TTC549 (cell line): ENCODE measurements around the gene RTL1.

ENCODE experiments used
- FAIRE-seq: peaks from 2 replicates; lab custom pipeline; 2012; peaks lifted over from hg19 to GRCh38; lab: Jason Lieb, UNC

The RTL1 gene

DNA sequence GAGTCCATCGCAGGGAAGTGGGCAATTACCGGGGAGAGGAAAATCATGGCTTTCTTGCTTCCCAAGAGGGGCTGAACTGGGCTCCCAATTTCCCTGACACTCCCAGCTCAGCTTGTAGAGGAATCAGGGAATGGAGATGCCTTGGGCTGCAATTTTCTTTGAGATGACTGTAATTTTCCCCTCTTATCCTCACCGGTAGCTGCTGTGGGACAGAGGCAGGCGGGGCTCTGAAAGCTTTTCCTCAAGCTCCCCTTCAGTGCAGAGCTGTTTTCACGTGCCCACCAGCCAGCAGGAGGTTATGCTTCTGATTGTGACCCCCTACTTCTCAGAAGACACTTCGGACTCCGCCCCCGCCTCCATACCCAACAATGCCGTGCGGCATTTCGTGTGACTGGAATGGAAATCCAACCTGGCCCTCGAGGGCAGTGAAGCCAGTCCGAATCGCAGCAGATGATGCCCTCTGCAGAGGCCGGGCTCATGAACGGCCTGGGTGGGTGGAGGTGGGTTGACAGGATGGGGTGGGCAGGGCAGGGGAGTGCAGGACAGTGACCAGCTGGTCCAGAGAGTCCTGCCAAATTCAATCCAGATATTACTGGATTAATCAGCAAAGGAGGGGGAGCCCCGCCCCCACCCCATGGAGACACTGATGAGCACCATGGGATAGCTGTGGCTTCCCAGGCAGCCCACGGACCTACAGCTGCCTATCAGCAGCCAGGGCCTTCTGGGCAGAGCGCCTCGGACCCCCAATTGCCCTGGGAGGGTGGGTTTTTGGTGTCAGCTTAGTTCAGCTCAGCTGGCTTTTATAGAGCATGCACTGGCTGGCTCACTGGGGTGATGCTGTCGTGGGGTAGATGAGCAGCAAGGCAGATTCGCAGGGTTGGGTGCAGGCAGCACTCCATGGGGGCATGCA lies 37.6 kb downstream of the RTL1 start:
- FAIRE-seq = no peak

DNA sequence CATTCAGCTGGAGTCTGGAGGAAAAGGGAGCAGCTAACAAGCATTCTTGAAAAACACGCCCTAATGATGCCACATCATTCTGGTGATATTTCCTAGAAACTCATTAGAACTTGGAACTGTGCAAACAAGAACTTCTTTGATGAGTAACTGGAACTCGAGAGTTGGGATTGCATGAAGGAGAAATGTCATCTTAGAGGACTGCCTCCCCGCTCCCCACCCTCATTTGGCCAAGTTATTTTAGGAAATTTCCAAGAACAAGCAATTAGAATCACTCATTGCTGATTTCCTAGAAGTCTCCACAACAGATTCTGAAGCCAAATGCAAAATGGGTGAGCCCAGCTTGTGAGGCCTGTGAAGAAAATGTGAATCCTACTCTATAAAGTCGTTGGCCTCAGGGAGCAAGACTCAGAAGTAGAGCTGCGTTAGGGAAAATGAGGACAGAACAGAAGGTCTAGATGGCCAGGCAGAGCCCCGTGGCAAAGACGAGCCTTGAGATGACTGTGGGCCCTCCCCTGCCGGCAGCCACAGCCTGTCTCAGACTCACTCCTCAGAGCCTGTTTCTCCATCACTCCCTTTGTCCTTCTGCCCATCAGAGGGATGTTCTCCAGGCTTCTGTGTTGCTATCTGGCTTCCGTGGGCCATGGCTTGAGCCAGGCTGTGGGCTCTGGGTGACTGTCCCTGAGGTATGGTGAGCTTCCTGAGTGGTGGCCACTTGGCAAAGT lies 38.4 kb downstream of the RTL1 start:
- no peak for FAIRE-seq

DNA sequence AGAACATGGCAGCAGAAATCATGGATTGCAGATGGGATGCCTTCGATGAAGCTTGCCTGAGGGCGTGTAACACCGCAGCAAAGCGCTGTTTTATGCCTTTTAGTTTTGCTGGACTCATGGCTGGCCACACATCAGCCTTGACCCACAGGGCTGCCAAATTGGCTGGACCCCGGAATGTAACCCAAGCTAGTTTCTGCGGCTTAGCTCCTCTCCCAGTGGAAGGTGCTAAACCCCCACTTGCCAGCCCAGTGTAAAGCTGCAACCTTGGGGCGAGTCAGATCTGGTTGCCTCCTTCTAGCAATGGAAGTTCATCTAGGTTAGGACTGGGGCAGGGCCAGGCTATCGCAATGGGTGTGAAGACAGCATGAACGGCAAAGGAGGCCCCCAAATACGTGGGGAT lies 39.3 kb downstream of the RTL1 start:
- FAIRE-seq = no peak

DNA sequence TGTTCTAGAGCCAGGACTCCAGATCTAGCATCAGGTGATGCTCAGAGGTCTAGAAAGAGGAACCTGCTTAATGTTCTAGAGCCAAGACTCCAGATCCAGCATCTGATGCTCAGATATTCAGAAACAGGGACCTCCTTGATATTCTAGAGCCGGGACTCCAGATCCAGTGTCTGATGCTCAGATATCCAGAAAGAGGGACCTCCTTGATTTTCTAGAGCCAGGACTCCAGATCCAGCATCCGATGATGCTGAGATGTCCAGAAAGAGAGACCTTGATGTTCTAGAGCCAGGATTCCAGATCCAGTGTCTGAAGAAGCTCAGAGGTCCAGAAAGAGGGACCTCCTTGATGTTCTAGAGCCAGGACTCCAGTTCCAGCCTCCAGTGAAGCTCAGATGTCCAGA lies 40.7 kb downstream of the RTL1 start:
- no peak for FAIRE-seq

DNA sequence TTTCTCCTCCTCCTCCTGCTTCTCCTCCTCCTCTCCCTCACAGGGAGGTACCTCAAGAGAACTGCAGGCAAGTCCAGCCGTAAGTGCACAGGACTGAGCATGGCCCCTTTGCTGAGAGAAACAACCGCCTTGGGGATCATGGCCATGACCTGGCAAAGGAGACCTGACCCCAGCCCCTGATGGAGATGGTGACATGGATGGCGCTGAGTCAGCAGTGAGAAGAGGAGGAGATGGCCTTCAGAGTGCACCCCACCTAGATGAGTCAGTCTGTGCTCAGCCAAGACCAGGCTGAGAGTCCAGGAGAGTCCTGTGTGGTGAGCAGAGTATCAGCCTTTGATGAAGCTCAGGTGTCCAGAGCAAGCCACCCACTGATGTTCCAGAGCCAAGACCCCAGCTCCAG lies 41.2 kb downstream of the RTL1 start:
- FAIRE-seq = no peak

DNA sequence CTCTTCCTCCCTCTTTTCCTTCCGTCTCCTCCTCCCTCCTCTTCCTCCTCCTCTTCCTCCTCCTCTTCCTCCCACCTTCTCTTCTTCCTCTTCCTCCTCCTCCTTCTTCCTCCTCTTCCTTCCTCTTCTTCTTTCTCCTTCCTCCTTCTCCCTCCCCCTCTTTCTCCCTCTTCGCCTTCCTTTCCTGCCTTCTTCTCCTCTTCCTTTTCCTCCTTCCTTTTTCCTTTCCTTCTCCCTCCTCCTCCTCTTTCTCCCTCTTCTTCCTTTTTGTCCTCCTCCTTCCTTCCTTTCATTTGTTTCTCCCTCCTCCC lies 41.6 kb downstream of the RTL1 start:
- FAIRE-seq = no peak

DNA sequence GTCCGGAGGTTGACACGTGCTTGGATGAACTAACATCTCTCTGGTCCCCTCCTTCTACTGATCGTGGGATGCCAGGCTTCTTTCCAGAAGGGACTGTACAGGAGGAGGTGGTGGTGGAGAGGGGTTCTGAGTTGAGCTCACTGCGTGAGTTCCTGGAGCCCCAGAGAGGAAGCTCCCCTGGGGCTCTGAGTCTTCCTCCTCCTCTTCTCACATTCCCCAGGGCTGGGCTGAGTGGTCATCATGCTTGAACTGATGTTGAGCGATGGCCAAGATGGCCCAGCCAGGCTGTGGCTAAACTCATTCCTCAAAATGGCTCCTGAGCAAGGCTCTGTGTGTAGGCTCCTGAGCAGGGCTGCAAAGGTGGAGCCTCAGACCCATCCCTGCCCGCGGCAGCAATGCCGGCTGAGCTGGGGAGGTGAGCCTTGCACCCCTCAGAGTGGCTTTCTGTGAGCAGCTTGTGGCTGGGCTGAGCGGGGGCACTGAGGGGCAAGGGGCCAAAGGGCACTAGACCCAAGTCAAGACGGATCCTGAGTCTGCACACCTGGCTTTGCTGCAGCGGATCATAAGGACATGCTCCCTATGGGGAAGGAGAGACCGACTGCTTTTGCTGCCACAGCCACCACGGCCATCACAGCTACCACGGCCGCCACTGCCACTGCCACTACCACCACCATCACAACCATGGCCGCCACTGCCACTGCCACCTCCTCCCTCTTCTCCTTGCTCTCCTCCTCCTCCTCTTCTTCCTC lies 42.2 kb downstream of the RTL1 start:
- FAIRE-seq = no peak

DNA sequence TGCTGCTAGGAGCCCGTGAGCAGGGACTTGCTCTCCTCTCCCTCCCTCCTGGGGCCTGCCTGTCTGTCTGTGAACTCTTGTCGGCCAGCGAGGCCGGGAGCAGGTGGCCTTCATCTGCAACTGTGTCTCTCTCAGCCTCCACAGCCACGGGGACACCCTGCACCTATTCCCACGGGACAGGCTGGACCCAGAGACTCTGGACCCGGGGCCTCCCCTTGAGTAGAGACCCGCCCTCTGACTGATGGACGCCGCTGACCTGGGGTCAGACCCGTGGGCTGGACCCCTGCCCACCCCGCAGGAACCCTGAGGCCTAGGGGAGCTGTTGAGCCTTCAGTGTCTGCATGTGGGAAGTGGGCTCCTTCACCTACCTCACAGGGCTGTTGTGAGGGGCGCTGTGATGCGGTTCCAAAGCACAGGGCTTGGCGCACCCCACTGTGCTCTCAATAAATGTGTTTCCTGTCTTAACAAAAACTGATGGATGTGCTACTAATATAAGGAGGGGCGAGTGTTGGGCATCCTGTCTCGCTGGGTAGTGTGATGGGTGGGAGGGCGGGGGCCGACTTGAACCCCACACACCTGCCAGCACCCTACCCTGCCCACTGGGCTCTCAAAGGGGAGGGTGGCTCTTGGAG lies 42.9 kb downstream of the RTL1 start:
- no peak for FAIRE-seq

DNA sequence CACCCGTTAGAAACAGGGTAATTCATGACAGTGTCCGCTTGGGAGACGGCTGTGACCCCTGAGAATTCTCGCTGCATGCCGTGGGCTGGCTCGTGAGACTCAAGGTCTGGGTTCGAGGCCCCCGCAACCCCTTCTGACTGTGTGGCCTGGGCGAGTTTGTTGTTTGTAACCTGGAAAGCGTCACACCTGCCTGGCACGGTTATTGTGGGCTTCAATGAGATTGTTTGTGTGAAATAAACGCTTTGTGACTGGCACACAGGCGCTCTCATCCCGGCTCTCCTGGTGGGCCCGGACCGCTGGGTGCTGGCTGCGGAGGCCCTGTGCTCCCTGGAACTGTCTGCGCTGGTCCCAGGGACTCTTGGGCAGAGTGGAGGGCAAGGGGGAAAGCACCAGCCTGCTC lies 43.7 kb downstream of the RTL1 start:
- no peak for FAIRE-seq

DNA sequence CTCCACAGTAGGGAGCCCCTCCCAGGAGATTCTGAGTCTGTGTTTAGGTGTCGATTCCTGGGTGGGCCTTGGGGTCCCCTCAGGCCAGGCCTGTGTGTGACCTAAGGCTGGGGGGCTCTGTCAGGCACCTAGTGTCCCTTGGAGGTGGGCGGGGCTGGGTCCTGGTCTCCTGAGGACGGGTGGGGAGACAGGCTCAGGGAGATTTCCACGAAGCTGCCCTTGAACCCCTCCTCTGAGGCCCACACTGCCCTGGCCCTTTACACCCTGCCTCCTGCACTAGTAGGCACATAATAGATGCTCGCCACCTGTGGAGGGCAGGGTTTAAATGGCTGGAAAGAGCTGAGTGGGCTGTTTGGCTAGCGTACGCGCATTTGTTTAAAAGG lies 44.7 kb downstream of the RTL1 start:
- no peak for FAIRE-seq

DNA sequence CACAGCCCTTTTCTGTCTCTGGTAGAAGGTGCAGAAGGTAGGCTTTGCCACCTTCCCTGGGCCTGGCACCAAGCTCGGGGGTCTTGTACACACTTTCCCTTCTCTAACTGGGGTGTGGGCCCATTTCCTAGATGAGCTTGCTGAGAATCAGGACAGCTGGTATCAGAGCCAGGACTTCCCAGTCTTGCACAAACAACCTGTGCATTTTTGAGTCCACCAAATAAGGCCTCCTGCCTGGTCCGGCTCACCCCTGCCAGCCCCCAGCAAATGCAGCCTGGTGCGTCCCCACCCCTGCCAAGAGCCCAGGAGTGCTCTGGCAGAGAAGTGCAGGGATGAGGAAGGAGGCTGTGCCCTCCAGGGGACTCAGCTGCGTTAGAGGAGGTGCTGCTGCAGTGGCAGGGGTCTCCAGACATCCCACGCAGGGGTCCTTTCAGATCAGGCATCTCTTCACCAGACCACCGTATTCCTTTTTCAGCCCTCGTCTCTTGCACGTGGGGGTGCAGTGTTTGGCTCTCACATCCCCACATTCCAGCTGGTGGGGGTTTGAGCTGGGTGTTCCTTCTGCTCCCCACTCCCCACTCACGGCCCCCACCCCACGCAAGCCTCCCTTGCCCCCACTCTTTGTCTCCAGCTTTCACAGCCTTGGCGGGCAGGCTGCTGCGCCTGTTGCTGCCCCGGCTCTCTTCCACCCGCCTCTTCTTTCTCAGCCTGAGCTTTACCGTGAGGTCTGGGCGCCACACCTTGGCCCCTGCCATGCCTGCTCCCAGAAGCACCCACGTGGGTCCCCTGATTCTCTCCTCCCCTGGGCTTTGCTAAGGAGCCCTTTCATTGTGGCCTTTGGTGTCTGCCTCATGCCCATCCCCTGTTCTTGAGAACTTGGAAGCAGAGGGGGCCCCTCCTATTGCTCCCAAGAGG lies 45.3 kb downstream of the RTL1 start:
- no peak for FAIRE-seq

DNA sequence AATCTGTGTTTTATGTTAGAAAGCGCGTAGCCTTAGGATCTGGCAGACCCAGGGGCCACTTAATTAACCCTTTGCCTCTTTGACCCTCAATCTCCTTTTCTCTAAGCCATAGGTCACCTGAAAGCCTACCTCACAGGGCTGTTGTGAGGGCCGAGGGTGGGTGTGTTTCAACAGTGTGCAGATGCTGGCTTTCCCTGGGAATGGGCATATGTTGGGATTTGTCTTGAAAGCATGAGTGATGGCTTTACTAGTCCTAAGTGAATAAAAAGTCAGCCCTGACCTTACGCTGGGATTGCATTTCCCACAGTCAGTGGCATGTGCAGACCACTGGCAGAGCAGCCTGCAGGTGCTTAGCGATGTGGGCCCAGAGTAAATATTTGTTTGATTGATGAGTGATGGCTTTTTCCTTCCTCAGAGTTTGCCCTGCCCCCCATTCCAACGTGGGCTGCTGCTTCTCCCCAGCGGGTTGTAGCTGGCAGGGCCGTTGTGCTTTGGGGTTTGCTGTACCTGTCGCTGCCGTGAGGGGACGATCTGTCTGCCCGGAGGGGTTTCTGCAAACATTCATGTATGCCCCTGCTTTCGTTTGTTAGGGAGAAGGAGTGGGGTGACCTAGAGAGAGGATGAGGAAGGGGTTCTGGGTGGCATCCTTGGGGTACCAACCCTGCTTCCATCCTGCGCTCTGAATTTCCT lies 46.1 kb downstream of the RTL1 start:
- no peak for FAIRE-seq

DNA sequence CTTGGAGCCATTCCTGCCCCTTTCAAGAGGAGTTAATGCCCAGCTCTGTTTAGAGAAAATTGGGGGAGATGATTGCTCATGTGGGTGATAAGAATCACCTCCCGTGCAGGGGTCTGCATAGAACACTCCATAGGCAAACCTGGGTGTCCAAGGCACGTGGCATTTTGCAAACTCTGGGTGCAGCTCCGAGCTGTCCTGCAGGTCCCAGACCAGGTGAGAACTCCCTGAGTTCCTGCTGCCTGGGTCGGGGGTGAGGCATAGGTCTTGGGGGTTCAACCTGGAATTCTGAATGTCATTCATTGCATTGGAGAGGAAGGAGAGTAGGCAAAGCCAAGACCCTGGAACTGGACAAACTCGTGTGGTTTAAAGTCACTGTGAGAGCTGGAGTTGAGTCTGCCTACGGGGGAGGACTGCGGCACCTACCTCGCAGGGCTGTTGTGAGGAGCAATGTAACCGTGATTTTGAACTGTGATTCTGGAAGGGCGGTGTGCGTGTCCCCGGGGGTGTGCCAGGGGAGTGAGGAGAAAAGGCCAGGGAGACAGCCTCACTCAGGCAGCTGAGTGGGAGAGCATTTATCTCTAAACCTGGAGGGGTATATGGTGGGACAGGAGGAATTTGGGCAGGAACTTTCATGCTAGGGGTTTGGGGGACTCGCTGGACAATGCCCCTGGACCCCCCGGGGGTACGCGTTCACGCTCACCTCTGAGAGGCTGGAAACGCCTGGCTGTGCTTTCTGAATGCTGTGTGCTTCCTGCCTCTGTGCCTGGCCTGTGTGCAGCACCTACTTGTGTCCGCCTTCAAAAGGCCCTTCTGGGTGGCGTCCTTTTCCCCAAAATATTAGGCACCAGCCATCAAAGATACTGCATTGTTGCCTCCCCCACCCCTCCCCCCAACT lies 47.2 kb downstream of the RTL1 start:
- FAIRE-seq = no peak

DNA sequence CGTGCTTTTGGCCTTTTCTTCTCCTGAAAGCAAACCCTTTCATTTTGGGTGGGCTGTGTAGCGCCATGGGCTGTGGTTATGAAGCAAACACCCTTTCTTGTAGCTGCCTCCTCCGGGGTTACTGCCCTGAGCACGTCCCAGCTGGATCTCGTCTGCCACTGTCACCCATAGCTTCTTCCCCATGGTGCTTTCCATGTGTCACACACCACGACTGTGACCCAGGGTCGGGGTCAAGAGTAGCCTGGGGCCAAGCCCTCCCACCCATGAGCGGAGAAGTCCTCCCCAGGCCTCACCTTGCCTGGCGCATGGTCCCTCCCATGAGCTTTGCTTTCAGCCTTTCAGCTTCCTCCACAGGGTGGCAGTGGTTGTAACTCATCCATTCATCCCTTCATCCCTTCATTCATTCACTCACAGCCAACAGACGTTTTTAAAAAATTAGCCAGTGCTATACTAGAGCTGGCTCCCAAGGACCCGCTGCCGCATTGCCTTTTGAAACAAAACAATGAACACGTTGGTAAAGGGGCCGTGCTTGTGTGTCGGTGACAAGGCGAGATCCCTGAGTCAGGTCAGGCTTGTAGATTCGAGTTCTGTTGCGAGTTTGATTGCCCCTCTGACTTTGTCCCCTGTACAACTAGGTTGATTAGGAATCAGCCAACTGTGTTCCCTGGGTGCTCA lies 48.1 kb downstream of the RTL1 start:
- no peak for FAIRE-seq

DNA sequence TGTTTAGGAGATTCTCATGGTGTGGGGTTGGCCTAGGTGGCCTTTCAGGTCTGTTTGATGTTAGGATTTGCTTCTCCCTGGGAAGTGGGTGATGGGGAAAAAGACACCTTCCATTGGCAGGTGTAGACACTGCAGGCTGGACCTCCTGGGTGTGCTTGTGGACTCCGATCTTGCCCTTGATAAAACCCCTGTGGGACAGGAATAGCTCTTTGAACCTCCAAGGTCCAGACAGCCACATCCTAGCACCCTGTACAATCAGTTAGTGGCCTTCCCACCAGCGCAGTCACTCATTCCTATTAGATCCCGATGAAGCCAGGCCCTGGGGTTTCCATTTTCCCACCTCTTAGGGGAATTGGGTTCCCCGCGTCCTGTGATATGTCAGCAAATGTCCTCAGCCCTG lies 49.1 kb downstream of the RTL1 start:
- FAIRE-seq = no peak

DNA sequence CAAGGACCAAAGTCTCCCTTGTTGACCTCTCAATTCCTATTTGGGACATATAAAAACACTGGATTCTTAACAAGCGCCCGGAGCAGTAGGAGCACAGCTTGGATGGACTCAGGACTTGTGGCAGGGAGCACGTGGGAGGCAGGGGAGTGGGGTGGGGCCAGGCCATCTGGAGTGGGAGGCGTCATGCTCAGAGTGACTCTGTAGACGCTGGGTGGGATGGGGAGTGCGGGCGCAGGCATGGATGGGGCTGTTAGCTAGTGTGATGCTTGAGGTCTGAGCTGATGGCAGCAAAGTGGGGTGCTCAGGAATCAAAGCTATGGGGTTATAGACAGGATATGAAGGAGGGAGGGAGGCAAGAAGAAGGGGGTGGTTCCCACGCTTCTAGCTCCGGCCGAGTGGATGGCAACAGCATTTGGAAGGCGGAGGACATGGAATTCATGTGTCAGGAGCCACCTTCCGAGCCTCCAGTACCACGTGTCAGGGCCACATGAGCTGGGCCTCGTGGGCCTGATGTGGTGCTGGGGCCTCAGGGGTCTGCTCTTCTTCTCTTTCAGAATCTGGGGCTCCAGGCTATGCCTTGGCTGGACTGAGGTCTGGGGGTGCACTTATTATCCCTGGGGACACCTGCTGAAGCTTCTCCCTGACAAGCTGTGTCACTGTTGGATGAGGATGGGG lies 51.4 kb downstream of the RTL1 start:
- no peak for FAIRE-seq

DNA sequence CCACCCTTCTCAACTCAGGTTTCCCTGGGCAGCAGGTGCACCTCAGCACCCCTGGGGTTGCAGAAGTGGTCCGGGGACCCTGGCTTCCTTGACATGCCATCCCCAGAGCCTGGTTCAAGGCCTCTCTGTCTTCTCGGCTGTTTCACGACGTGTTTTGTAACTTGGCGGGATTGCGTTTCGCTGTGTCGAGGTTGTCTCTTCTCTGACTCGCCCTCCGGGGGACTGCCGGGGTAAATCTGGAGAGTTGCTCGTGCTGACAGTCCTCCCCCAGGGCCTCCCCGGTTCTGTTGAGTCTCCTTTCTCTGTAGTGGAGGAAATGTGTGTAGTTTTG lies 52.0 kb downstream of the RTL1 start:
- FAIRE-seq = no peak

DNA sequence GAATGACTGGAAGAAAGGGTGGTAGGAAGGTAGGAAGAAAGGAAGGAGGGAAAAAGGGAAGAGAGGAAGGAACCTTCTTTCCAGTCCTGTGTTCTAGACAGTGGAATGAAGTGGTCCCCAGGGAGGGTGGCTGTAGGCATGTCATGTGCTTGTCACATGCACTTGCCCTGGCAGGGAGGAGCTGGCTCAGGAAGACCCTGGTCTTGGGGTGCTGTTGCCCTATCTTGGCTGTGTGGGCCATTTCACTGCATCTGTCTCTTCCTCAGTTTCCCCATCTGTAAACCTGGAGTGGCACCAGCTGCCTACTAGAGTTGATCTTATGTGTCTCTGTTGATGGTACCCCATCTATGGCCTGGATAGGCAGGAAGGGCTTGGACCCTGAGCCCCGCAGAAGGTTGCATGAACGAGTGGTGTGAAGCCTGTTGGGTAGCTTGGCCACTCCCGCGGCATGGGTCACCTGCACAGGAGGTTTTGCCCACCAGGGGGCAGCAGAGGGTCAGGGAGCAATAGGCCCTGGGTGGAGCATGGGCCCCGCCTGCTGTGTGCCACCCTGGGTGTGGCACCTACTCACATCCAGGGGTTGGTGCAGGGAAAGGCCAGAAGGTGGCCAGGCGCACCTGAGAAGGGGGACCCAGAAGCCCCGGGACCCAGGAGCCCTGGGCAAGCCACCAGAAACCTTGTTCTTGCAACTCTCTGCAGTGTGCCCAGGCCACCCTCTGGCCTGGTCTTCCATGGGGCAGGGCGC lies 52.5 kb downstream of the RTL1 start:
- no peak for FAIRE-seq
